HCT116 (cell line): ENCODE measurements around the gene C13orf46.

Source experiments
- EZH2 ChIP-seq: fragments of 200-600 bp; sonication (generic); IDR thresholded peaks from 2 replicates; pipeline ENCODE4 v1.6.1; 2017; ENCODE audit warnings: antibody characterized with exemption, mixed run types
- EZH2phosphoT487 ChIP-seq: fragments of 200-600 bp; IDR thresholded peaks from 2 replicates; pipeline ENCODE4 v1.6.1; 2018; ENCODE audit warnings: antibody characterized with exemption, borderline replicate concordance
- POLR2A ChIP-seq: IDR thresholded peaks from 2 replicates; pipeline ENCODE4 v1.7.0; 2011; ENCODE audit warnings: borderline replicate concordance; ENCODE audit not compliant: insufficient read depth, insufficient read length; ENCODE audit errors: extremely low read depth
- POLR2AphosphoS5 ChIP-seq: IDR thresholded peaks from 2 replicates; pipeline ENCODE4 v1.6.1; 2011; ENCODE audit warnings: mild to moderate bottlenecking, low read depth, low read length, moderate library complexity
- RAD21 ChIP-seq: IDR thresholded peaks from 2 replicates; pipeline ENCODE4 v1.6.1; 2012; ENCODE audit warnings: low read depth, mild to moderate bottlenecking
- SIN3A ChIP-seq: IDR thresholded peaks from 2 replicates; pipeline ENCODE4 v1.6.1; 2012; ENCODE audit warnings: low read depth
- TCF7L2 ChIP-seq: IDR thresholded peaks from 2 replicates; pipeline ENCODE4 v1.7.0; 2011; ENCODE audit warnings: borderline replicate concordance, inconsistent platforms; ENCODE audit not compliant: insufficient read depth, insufficient read length; ENCODE audit errors: extremely low read depth
- YY1 ChIP-seq: IDR thresholded peaks from 2 replicates; pipeline ENCODE4 v1.6.1; 2011; ENCODE audit warnings: low read length, low read depth, moderate library complexity, mild to moderate bottlenecking; ENCODE audit not compliant: insufficient replicate concordance; ENCODE audit errors: extremely low read depth
- TF ChIP-seq, protein P1 (sequence below), 3 experiments: fragments of 200-600 bp in 1 of 3; sonication (generic) in 1 of 3; IDR thresholded peaks in 2 of 3; conservative IDR thresholded peaks in 1 of 3; 2 replicates each; pipeline ENCODE4 v1.5.1; 2012 to 2017; ENCODE audit warnings: low read depth in 2 of 3, low read length in 2 of 3, antibody characterized with exemption in 1 of 3, borderline replicate concordance in 1 of 3, control low read depth in 1 of 3, mild to moderate bottlenecking in 1 of 3, mixed read lengths in 1 of 3, mixed run types in 1 of 3, moderate library complexity in 1 of 3; ENCODE audit not compliant: insufficient read depth in 1 of 3
- TF ChIP-seq, protein P2 (sequence below): IDR thresholded peaks from 2 replicates; pipeline ENCODE4 v1.6.1; 2012
- TF ChIP-seq, protein P3 (sequence below): IDR thresholded peaks from 2 replicates; pipeline ENCODE4 v1.6.1; 2012; ENCODE audit warnings: low read depth

DNA sequence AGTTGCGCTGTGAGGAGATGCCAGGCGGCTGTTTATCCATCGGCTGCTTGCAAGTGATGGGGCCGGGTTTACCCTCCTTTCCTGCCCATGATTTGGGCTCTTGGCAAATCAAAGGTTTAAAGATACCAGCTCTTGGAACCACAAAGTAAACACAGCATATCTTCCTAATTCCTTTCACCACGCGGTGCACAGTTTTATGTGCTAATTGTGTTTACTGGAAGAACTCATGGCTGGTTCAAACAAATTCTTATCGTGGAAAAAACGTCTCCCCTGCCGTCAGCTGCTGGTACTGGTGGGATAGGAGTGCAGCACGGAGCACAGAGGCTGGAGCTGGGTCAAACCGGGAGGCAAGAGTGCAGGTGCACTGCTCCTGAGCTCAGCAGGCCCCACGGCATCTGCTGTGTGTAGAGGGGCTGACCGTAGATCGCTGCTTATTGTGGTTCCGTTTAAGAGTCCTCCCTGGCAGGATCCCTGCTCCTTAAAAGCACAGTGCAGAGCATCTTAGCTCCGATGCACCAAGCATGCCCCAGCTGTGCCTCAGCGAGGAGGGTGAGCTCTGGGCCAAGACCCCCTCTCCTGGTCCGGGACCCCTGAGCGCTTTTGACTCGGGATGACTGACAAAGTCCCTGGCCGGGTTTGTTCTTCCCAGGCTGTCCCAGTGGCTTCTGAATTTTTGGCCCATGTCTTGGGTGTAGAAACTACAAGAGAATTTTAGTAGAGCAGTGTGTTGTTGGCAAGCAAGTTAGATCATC is 58.7 kb downstream of the C13orf46 start:
- TF ChIP-seq, protein P1, sequence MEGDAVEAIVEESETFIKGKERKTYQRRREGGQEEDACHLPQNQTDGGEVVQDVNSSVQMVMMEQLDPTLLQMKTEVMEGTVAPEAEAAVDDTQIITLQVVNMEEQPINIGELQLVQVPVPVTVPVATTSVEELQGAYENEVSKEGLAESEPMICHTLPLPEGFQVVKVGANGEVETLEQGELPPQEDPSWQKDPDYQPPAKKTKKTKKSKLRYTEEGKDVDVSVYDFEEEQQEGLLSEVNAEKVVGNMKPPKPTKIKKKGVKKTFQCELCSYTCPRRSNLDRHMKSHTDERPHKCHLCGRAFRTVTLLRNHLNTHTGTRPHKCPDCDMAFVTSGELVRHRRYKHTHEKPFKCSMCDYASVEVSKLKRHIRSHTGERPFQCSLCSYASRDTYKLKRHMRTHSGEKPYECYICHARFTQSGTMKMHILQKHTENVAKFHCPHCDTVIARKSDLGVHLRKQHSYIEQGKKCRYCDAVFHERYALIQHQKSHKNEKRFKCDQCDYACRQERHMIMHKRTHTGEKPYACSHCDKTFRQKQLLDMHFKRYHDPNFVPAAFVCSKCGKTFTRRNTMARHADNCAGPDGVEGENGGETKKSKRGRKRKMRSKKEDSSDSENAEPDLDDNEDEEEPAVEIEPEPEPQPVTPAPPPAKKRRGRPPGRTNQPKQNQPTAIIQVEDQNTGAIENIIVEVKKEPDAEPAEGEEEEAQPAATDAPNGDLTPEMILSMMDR (IDR thresholded peaks at IDR 0.05 in 2 of 3, conservative IDR thresholded peaks at IDR 0.05 in 1 of 3; ENCODE audit: borderline replicate concordance in 1 of 3, insufficient read depth in 1 of 3, low read depth in 2 of 3, low read length in 2 of 3): no peak
- no peak for TF ChIP-seq POLR2A
- TF ChIP-seq RAD21: no peak
- TF ChIP-seq EZH2: no peak
- no peak for TF ChIP-seq YY1
- no peak for TF ChIP-seq POLR2AphosphoS5
- no peak for TF ChIP-seq EZH2phosphoT487
- TF ChIP-seq, protein P2, sequence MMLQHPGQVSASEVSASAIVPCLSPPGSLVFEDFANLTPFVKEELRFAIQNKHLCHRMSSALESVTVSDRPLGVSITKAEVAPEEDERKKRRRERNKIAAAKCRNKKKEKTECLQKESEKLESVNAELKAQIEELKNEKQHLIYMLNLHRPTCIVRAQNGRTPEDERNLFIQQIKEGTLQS: no peak
- TF ChIP-seq SIN3A: no peak
- TF ChIP-seq, protein P3, sequence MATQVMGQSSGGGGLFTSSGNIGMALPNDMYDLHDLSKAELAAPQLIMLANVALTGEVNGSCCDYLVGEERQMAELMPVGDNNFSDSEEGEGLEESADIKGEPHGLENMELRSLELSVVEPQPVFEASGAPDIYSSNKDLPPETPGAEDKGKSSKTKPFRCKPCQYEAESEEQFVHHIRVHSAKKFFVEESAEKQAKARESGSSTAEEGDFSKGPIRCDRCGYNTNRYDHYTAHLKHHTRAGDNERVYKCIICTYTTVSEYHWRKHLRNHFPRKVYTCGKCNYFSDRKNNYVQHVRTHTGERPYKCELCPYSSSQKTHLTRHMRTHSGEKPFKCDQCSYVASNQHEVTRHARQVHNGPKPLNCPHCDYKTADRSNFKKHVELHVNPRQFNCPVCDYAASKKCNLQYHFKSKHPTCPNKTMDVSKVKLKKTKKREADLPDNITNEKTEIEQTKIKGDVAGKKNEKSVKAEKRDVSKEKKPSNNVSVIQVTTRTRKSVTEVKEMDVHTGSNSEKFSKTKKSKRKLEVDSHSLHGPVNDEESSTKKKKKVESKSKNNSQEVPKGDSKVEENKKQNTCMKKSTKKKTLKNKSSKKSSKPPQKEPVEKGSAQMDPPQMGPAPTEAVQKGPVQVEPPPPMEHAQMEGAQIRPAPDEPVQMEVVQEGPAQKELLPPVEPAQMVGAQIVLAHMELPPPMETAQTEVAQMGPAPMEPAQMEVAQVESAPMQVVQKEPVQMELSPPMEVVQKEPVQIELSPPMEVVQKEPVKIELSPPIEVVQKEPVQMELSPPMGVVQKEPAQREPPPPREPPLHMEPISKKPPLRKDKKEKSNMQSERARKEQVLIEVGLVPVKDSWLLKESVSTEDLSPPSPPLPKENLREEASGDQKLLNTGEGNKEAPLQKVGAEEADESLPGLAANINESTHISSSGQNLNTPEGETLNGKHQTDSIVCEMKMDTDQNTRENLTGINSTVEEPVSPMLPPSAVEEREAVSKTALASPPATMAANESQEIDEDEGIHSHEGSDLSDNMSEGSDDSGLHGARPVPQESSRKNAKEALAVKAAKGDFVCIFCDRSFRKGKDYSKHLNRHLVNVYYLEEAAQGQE: no peak
- TF ChIP-seq TCF7L2: no peak
